ENCODE data around the gene MYO18B.

The MYO18B gene

GRCh38 chr22:25853501-25854284 is 111.7 kb downstream of the MYO18B start:
- DNase-seq = no peak

- DNase-seq = no peak
Observed at GRCh38 chr22:25869771-25870170, 127.8 kb downstream of the MYO18B start.

- no peak for DNase-seq
Observed at GRCh38 chr22:25874327-25874726, 132.3 kb downstream of the MYO18B start.

GRCh38 chr22:25875461-25875860 is 133.5 kb downstream of the MYO18B start:
- DNase-seq = no peak

- no peak for DNase-seq
Observed at GRCh38 chr22:25876871-25877270, 134.9 kb downstream of the MYO18B start.

- no peak for DNase-seq
Observed at GRCh38 chr22:25878933-25879332, 136.9 kb downstream of the MYO18B start.

- DNase-seq = no peak
Observed at GRCh38 chr22:25880524-25880923, 138.5 kb downstream of the MYO18B start.

- no peak for DNase-seq
Observed at GRCh38 chr22:25881210-25881755, 139.3 kb downstream of the MYO18B start.

- no peak for DNase-seq
Observed at GRCh38 chr22:25882360-25882759, 140.4 kb downstream of the MYO18B start.

- DNase-seq = no peak
Observed at GRCh38 chr22:25883482-25884033, 141.6 kb downstream of the MYO18B start.

- no peak for DNase-seq
Observed at GRCh38 chr22:25884121-25884520, 142.1 kb downstream of the MYO18B start.

- DNase-seq = no peak
Observed at GRCh38 chr22:25888399-25889054, 146.5 kb downstream of the MYO18B start.

GRCh38 chr22:25890651-25891050 is 148.7 kb downstream of the MYO18B start:
- DNase-seq = no peak

GRCh38 chr22:25892678-25893077 is 150.7 kb downstream of the MYO18B start:
- DNase-seq = no peak

- no peak for DNase-seq
Observed at GRCh38 chr22:25895678-25896077, 153.7 kb downstream of the MYO18B start.

- no peak for DNase-seq
Observed at GRCh38 chr22:25896098-25896497, 154.1 kb downstream of the MYO18B start.

- no peak for DNase-seq
Observed at GRCh38 chr22:25896592-25896991, 154.6 kb downstream of the MYO18B start.

GRCh38 chr22:25898707-25899365 is 156.8 kb downstream of the MYO18B start:
- DNase-seq = no peak

GRCh38 chr22:25899566-25899965 is 157.6 kb downstream of the MYO18B start:
- no peak for DNase-seq

- no peak for DNase-seq
Observed at GRCh38 chr22:25900390-25900789, 158.4 kb downstream of the MYO18B start.

GRCh38 chr22:25900880-25901279 is 158.9 kb downstream of the MYO18B start:
- no peak for DNase-seq

GRCh38 chr22:25902402-25902801 is 160.4 kb downstream of the MYO18B start:
- DNase-seq = no peak

- no peak for DNase-seq
Observed at GRCh38 chr22:25903294-25903693, 161.3 kb downstream of the MYO18B start.

Measured in fibroblast of skin of abdomen (primary cell).